ENCODE measurements around the gene BTBD16. TPM values are rescaled to one million over a fixed set of nuclear protein-coding genes. Genes with fewer than 3 reads are reported as not detected.

Gene BTBD16
- total and polyA plus RNA-seq, 2 of the 13 experiments (the other 11 are each of a cell fraction or from before 2014, with no cell fraction given): 5.0 to 11.9 TPM

- TF ChIP-seq ZBTB26 (CRISPR knock-in tag; IDR thresholded peaks at IDR 0.05; ENCODE audit: borderline replicate concordance) (0 out of 2 replicates have a peak, but pooled peaks have one; percentile 28), ZNF256 (CRISPR knock-in tag; conservative IDR thresholded peaks at IDR 0.05) (no peak), ZMYM2 (CRISPR knock-in tag; IDR thresholded peaks at IDR 0.05) (peak; percentile 95), NFKB2 (CRISPR knock-in tag; IDR thresholded peaks at IDR 0.05; ENCODE audit: borderline replicate concordance) (no peak), ZNF768 (CRISPR knock-in tag; IDR thresholded peaks at IDR 0.05) (no peak), KLF12 (CRISPR knock-in tag; IDR thresholded peaks at IDR 0.05; ENCODE audit: borderline replicate concordance) (0 out of 2 replicates have a peak, but pooled peaks have one; percentile 23), DPF2 (CRISPR knock-in tag; IDR thresholded peaks at IDR 0.05; ENCODE audit: borderline replicate concordance, low read depth) (peak; percentile 49; the same call in 1 of the 2 replicates), BRF2 (CRISPR knock-in tag; IDR thresholded peaks at IDR 0.05) (no peak), RARA (CRISPR knock-in tag; IDR thresholded peaks at IDR 0.05) (peak; percentile 75), TRIM24 (CRISPR knock-in tag; IDR thresholded peaks at IDR 0.05) (no peak), RXRA (CRISPR knock-in tag; IDR thresholded peaks at IDR 0.05) (peak; percentile 89), SNAPC4 (CRISPR knock-in tag; IDR thresholded peaks at IDR 0.05) (no peak), HOXA3 (CRISPR knock-in tag; IDR thresholded peaks at IDR 0.05) (peak; percentile 91; the same call in 1 of the 2 replicates), TARDBP (CRISPR knock-in tag; IDR thresholded peaks at IDR 0.05) (peak; percentile 37; the same call in 1 of the 2 replicates), ZNF205 (CRISPR knock-in tag; IDR thresholded peaks at IDR 0.05) (peak; percentile 63; the same call in 1 of the 2 replicates), HIVEP1 (CRISPR knock-in tag; IDR thresholded peaks at IDR 0.05) (0 out of 2 replicates have a peak, but pooled peaks have one; percentile 14), ZMAT3 (CRISPR knock-in tag; conservative IDR thresholded peaks at IDR 0.05) (0 out of 2 replicates have a peak, but pooled peaks have one; percentile 51), BRD4 (CRISPR knock-in tag; IDR thresholded peaks at IDR 0.05) (peak; percentile 53; the same call in 1 of the 2 replicates), FOXK1 (CRISPR knock-in tag; IDR thresholded peaks at IDR 0.05; ENCODE audit: borderline replicate concordance, low read depth) (0 out of 2 replicates have a peak, but pooled peaks have one; percentile 12), ZFP37 (CRISPR knock-in tag; IDR thresholded peaks at IDR 0.05; ENCODE audit: borderline replicate concordance) (0 out of 2 replicates have a peak, but pooled peaks have one; percentile 62), ZNF788 (CRISPR knock-in tag; IDR thresholded peaks at IDR 0.05; ENCODE audit: borderline replicate concordance) (peak; percentile 72; the same call in 1 of the 2 replicates), ZFY (CRISPR knock-in tag; IDR thresholded peaks at IDR 0.05) (peak; percentile 69), SP1 (IDR thresholded peaks at IDR 0.05) (no peak), SP1 (CRISPR knock-in tag; IDR thresholded peaks at IDR 0.05) (no peak), MEIS2 (CRISPR knock-in tag; IDR thresholded peaks at IDR 0.05) (peak; percentile 67; the same call in 1 of the 2 replicates), JUND (CRISPR knock-in tag; IDR thresholded peaks at IDR 0.05) (peak; percentile 95)
Observed at GRCh38 chr10:122344741-122345258, 73.7 kb downstream of the BTBD16 start (continued).

Measured in HepG2 (cell line).